ENCODE measurements around the gene GPRIN1.

GRCh38 chr5:176651472-176651980 is 41.6 kb upstream of the GPRIN1 start:
- TF ChIP-seq USF2 (CRISPR knock-in tag; IDR thresholded peaks at IDR 0.05) (no peak), CTCF (IDR thresholded peaks at IDR 0.05) (no peak)

Measured in WTC11 (cell line).